Mesendoderm (in vitro differentiated cells): ENCODE data around the gene CANT1.
"Not testable (repeated sequence)": the region's sequence is repeated elsewhere in the genome, so short reads cannot be mapped to it uniquely, and the experiment has no call there.

Experiments
- DNase-seq: peaks from one replicate; pipeline ENCODE4 v3.0.0; 2013
- H2AK5ac ChIP-seq: 2 replicates; pipeline ENCODE4 v1.6.1; 2013; ENCODE audit warnings: low read length, inconsistent platforms
- H2BK120ac ChIP-seq: 2 replicates; pipeline ENCODE4 v1.6.1; 2013; ENCODE audit warnings: low read depth, mild to moderate bottlenecking, low read length, moderate library complexity, mixed read lengths
- H2BK15ac ChIP-seq: replicated peaks from 2 replicates; pipeline ENCODE4 v1.6.1; 2013; ENCODE audit warnings: low read depth, mild to moderate bottlenecking, moderate library complexity
- H2BK5ac ChIP-seq: 2 replicates; pipeline ENCODE4 v1.6.1; 2013; ENCODE audit warnings: low read length, inconsistent platforms
- H3K18ac ChIP-seq: 2 replicates; pipeline ENCODE4 v1.6.1; 2013; ENCODE audit warnings: mild to moderate bottlenecking, low read length, mixed read lengths
- H3K23ac ChIP-seq: one replicate; pipeline ENCODE4 v1.6.1; 2013; ENCODE audit warnings: low read length
- H3K27ac ChIP-seq: 2 replicates; pipeline ENCODE4 v1.5.1; 2013; ENCODE audit warnings: low read depth, mild to moderate bottlenecking, inconsistent platforms, low read length, moderate library complexity
- H3K27me3 ChIP-seq: 2 replicates; pipeline ENCODE4 v1.6.1; 2013; ENCODE audit warnings: low read length, control low read depth, mild to moderate bottlenecking, inconsistent platforms; ENCODE audit not compliant: insufficient read depth, poor library complexity
- H3K36me3 ChIP-seq: 2 replicates; pipeline ENCODE4 v1.6.1; 2013; ENCODE audit warnings: low read length, inconsistent platforms; ENCODE audit not compliant: control insufficient read depth, insufficient read depth
- H3K4ac ChIP-seq: one replicate; pipeline ENCODE4 v1.6.1; 2013; ENCODE audit warnings: low read depth, mild to moderate bottlenecking, low read length, moderate library complexity
- H3K4me1 ChIP-seq: 2 replicates; pipeline ENCODE4 v1.6.1; 2013; ENCODE audit warnings: low read depth, low read length, inconsistent platforms; ENCODE audit not compliant: control insufficient read depth
- H3K4me2 ChIP-seq: 2 replicates; pipeline ENCODE4 v1.6.1; 2013; ENCODE audit warnings: low read length
- H3K4me3 ChIP-seq: 2 replicates; pipeline ENCODE4 v1.5.1; 2013; ENCODE audit warnings: mild to moderate bottlenecking, low read length
- H3K56ac ChIP-seq: one replicate; pipeline ENCODE4 v1.6.1; 2013; ENCODE audit warnings: low read length
- H3K79me1 ChIP-seq: 2 replicates; pipeline ENCODE4 v1.6.1; 2013; ENCODE audit warnings: low read length, inconsistent platforms
- H3K79me2 ChIP-seq: 2 replicates; pipeline ENCODE4 v1.6.1; 2013; ENCODE audit warnings: mild to moderate bottlenecking, low read length; ENCODE audit not compliant: control insufficient read depth, insufficient read depth
- H3K9ac ChIP-seq: 2 replicates; pipeline ENCODE4 v1.6.1; 2013; ENCODE audit warnings: low read length, inconsistent platforms
- H4K5ac ChIP-seq: one replicate; pipeline ENCODE4 v1.6.1; 2013; ENCODE audit warnings: low read length
- H4K8ac ChIP-seq: one replicate; pipeline ENCODE4 v1.6.1; 2013; ENCODE audit warnings: low read depth, mild to moderate bottlenecking, control low read depth, low read length, moderate library complexity
- WGBS: extraction: QIAGEN DNeasy Blood & Tissue Kit; methylation state at CpG from one replicate; pipeline ENCODE4 v1.1.7; 2013; ENCODE audit warnings: low lambda C conversion rate, missing lambda C conversion rate; ENCODE audit not compliant: insufficient coverage; ENCODE audit errors: extremely low coverage; 5-methylcytosine and 5-hydroxymethylcytosine counted together

CANT1 gene

GRCh38 chr17:79033046-79033616, 23.6 kb upstream of the CANT1 start:
- Histone ChIP-seq H3K79me1 (no peaks in the 10 kb centered on the region), H4K8ac (no peak overlapping the region), H3K18ac (no peak overlapping the region), H2BK120ac (no peak overlapping the region), H3K4me1 (no peaks in the 10 kb centered on the region), H2AK5ac (no peak overlapping the region), H4K5ac (no peak overlapping the region), H3K23ac (no peak overlapping the region), H3K4me3 (no peak overlapping the region), H3K4me2 (no peak overlapping the region), H3K27me3 (no peaks in the 10 kb centered on the region), H3K79me2 (no peaks in the 10 kb centered on the region), H3K56ac (no peak overlapping the region), H3K27ac (no peak overlapping the region), H3K4ac (no peak overlapping the region), H2BK15ac (no peak overlapping the region), H2BK5ac (no peak overlapping the region), H3K9ac (no peak overlapping the region), H3K36me3 (no peaks in the 10 kb centered on the region)
- WGBS = no CpG with 5 or more reads among the region's 9 CpGs
- no peak for DNase-seq

GRCh38 chr17:79031996-79032875, 22.7 kb upstream of the CANT1 start:
- no CpG with 5 or more reads among the region's 26 CpGs for WGBS
- no peak overlapping the region for H2BK5ac ChIP-seq
- H3K79me2 ChIP-seq = no peaks in the 10 kb centered on the region
- no peak overlapping the region for H2BK15ac ChIP-seq
- no peaks in the 10 kb centered on the region for H3K36me3 ChIP-seq
- DNase-seq = no peak
- no peak overlapping the region for H4K8ac ChIP-seq
- no peak overlapping the region for H3K4me2 ChIP-seq
- H3K56ac ChIP-seq = no peak overlapping the region
- no peak overlapping the region for H3K23ac ChIP-seq
- no peak overlapping the region for H3K9ac ChIP-seq
- no peaks in the 10 kb centered on the region for H3K79me1 ChIP-seq
- H3K27me3 ChIP-seq = no peaks in the 10 kb centered on the region
- H3K4me1 ChIP-seq = no peaks in the 10 kb centered on the region
- no peak overlapping the region for H2BK120ac ChIP-seq
- H2AK5ac ChIP-seq = no peak overlapping the region
- no peak overlapping the region for H3K18ac ChIP-seq
- no peak overlapping the region for H3K4me3 ChIP-seq
- no peak overlapping the region for H3K4ac ChIP-seq
- no peak overlapping the region for H4K5ac ChIP-seq
- H3K27ac ChIP-seq = no peak overlapping the region

GRCh38 chr17:79030636-79031035, 21.1 kb upstream of the CANT1 start:
- not testable (repeated sequence) for H3K9ac ChIP-seq, H3K23ac ChIP-seq, H4K8ac ChIP-seq, H3K79me2 ChIP-seq, H3K36me3 ChIP-seq, H3K4me3 ChIP-seq, H2BK15ac ChIP-seq, H3K56ac ChIP-seq, H3K4me1 ChIP-seq, H2BK5ac ChIP-seq, H3K18ac ChIP-seq, H3K4ac ChIP-seq, H3K27ac ChIP-seq, H2AK5ac ChIP-seq, H3K27me3 ChIP-seq, H4K5ac ChIP-seq, DNase-seq, H3K4me2 ChIP-seq, H3K79me1 ChIP-seq, H2BK120ac ChIP-seq
- WGBS = no CpG with 5 or more reads among the region's 12 CpGs

GRCh38 chr17:79029327-79030009, 19.9 kb upstream of the CANT1 start:
- Histone ChIP-seq H3K23ac (no peak overlapping the region), H3K56ac (no peak overlapping the region), H3K4ac (no peak overlapping the region), H3K79me1 (no peaks in the 10 kb centered on the region), H3K4me2 (no peak overlapping the region), H3K4me1 (no peaks in the 10 kb centered on the region), H3K79me2 (no peaks in the 10 kb centered on the region), H3K9ac (no peak overlapping the region), H3K4me3 (no peak overlapping the region), H3K27ac (no peak overlapping the region), H2BK5ac (no peak overlapping the region), H3K18ac (no peak overlapping the region), H3K36me3 (no peaks in the 10 kb centered on the region), H3K27me3 (peaks cover 8% of the 10 kb centered on the region), H2BK15ac (no peak overlapping the region), H2BK120ac (no peak overlapping the region), H4K5ac (no peak overlapping the region), H4K8ac (no peak overlapping the region), H2AK5ac (no peak overlapping the region)
- WGBS = no CpG with 5 or more reads among the region's 16 CpGs
- DNase-seq = no peak

GRCh38 chr17:79028496-79029326, 19.1 kb upstream of the CANT1 start:
- Histone ChIP-seq H2BK15ac (no peak overlapping the region), H3K23ac (no peak overlapping the region), H4K5ac (no peak overlapping the region), H3K4ac (no peak overlapping the region), H3K18ac (no peak overlapping the region), H3K4me2 (no peak overlapping the region), H3K4me1 (no peaks in the 10 kb centered on the region), H3K56ac (no peak overlapping the region), H3K79me2 (no peaks in the 10 kb centered on the region), H3K27ac (no peak overlapping the region), H3K4me3 (no peak overlapping the region), H3K79me1 (no peaks in the 10 kb centered on the region), H3K27me3 (peaks cover 8% of the 10 kb centered on the region), H3K36me3 (no peaks in the 10 kb centered on the region), H2AK5ac (no peak overlapping the region), H4K8ac (no peak overlapping the region), H2BK5ac (no peak overlapping the region), H2BK120ac (no peak overlapping the region), H3K9ac (no peak overlapping the region)
- no CpG with 5 or more reads among the region's 17 CpGs for WGBS
- no peak for DNase-seq
